Measurements from ENCODE around the gene MYT1. TPM values are rescaled to one million over a fixed set of nuclear protein-coding genes. Genes with fewer than 3 reads are reported as not detected.
"Not testable (repeated sequence)": the region's sequence is repeated elsewhere in the genome, so short reads cannot be mapped to it uniquely, and the experiment has no call there.

The MYT1 gene
- total RNA-seq, 2 donors from 2014 or later: 0.16 TPM; not detected in 1

- no peaks in the 10 kb centered on the region for H3K36me3 Mint-ChIP-seq
- no peak for DNase-seq (ENCODE audit: low spot score in 2 of 2)
- no peak for ATAC-seq
- no peaks in the 10 kb centered on the region for H3K9me3 Mint-ChIP-seq
- H3K27ac Mint-ChIP-seq: no peak overlapping the region
Measured at GRCh38 chr20:64173116-64173515, 8.9 kb downstream of the MYT1 start.

GRCh38 chr20:64176551-64176950 is 12.3 kb downstream of the MYT1 start:
- H3K36me3 Mint-ChIP-seq: no peaks in the 10 kb centered on the region
- DNase-seq (ENCODE audit: low spot score in 2 of 2) (no peak), ATAC-seq (no peak)
- H3K9me3 Mint-ChIP-seq: peaks cover 0 to 6% of the 10 kb centered on the region in 2 donors
- H3K27ac Mint-ChIP-seq: no peak overlapping the region

GRCh38 chr20:64176971-64177370 is 12.7 kb downstream of the MYT1 start:
- Mint-ChIP-seq H3K9me3 (peaks cover 0 to 6% of the 10 kb centered on the region in 2 donors), H3K27ac (no peak overlapping the region), H3K36me3 (no peaks in the 10 kb centered on the region)
- DNase-seq (ENCODE audit: low spot score in 2 of 2) (no peak), ATAC-seq (no peak)

- Mint-ChIP-seq H3K27ac (no peak overlapping the region), H3K36me3 (no peaks in the 10 kb centered on the region), H3K9me3 (peaks cover 0 to 6% of the 10 kb centered on the region in 2 donors)
- DNase-seq (ENCODE audit: low spot score in 2 of 2) (no peak), ATAC-seq (no peak)
Measured at GRCh38 chr20:64177384-64177783, 13.1 kb downstream of the MYT1 start.

- no peak for ATAC-seq
- peaks cover 0 to 6% of the 10 kb centered on the region in 2 donors for H3K9me3 Mint-ChIP-seq
Measured at GRCh38 chr20:64177787-64178186, 13.5 kb downstream of the MYT1 start.

GRCh38 chr20:64178925-64179324 is 14.7 kb downstream of the MYT1 start:
- not testable (repeated sequence) for H3K9me3 Mint-ChIP-seq, ATAC-seq, H3K27ac Mint-ChIP-seq

More at GRCh38 chr20:64177787-64178186, 13.5 kb downstream of the MYT1 start:
- DNase-seq (ENCODE audit: low spot score in 2 of 2): no peak
- Mint-ChIP-seq H3K27ac (no peak overlapping the region), H3K36me3 (no peaks in the 10 kb centered on the region)

GRCh38 chr20:64179805-64180204 is 15.6 kb downstream of the MYT1 start:
- Mint-ChIP-seq H3K9me3 (peaks cover 0 to 6% of the 10 kb centered on the region in 2 donors), H3K27ac (no peak overlapping the region), H3K36me3 (no peaks in the 10 kb centered on the region)
- ATAC-seq (no peak), DNase-seq (ENCODE audit: low spot score in 2 of 2) (no peak)

More at GRCh38 chr20:64178925-64179324, 14.7 kb downstream of the MYT1 start:
- not testable (repeated sequence) for DNase-seq (ENCODE audit: low spot score in 2 of 2); H3K36me3 Mint-ChIP-seq

- ATAC-seq: no peak
Measured at GRCh38 chr20:64180673-64181072, 16.4 kb downstream of the MYT1 start.

GRCh38 chr20:64181391-64181790 is 17.1 kb downstream of the MYT1 start:
- Mint-ChIP-seq H3K27ac (peak overlapping the region in 1 of 2 donors; percentile 57), H3K36me3 (no peaks in the 10 kb centered on the region), H3K9me3 (peaks cover 0 to 6% of the 10 kb centered on the region in 2 donors)
- no peak for ATAC-seq
- DNase-seq (ENCODE audit: low spot score in 2 of 2): no peak

More at GRCh38 chr20:64180673-64181072, 16.4 kb downstream of the MYT1 start:
- Mint-ChIP-seq H3K9me3 (peaks cover 0 to 6% of the 10 kb centered on the region in 2 donors), H3K36me3 (no peaks in the 10 kb centered on the region), H3K27ac (no peak overlapping the region)
- no peak for DNase-seq (ENCODE audit: low spot score in 2 of 2)

GRCh38 chr20:64182146-64182865 is 18.1 kb downstream of the MYT1 start:
- no peak for DNase-seq (ENCODE audit: low spot score in 2 of 2)
- no peak for ATAC-seq
- H3K36me3 Mint-ChIP-seq: no peaks in the 10 kb centered on the region
- peaks cover 0 to 6% of the 10 kb centered on the region in 2 donors for H3K9me3 Mint-ChIP-seq
- H3K27ac Mint-ChIP-seq: no peak overlapping the region

GRCh38 chr20:64183313-64183712 is 19.1 kb downstream of the MYT1 start:
- DNase-seq (ENCODE audit: low spot score in 2 of 2) (no peak), ATAC-seq (no peak)
- Mint-ChIP-seq H3K36me3 (no peaks in the 10 kb centered on the region), H3K9me3 (peaks cover 0 to 6% of the 10 kb centered on the region in 2 donors), H3K27ac (no peak overlapping the region)

GRCh38 chr20:64184795-64185194 is 20.5 kb downstream of the MYT1 start:
- ATAC-seq (no peak), DNase-seq (ENCODE audit: low spot score in 2 of 2) (no peak)
- H3K36me3 Mint-ChIP-seq: no peaks in the 10 kb centered on the region

GRCh38 chr20:64185276-64185900 is 21.1 kb downstream of the MYT1 start:
- ATAC-seq (peak in 1 of 2 donors; percentile 28), DNase-seq (ENCODE audit: low spot score in 2 of 2) (no peak)
- Mint-ChIP-seq H3K27ac (no peak overlapping the region), H3K36me3 (no peaks in the 10 kb centered on the region), H3K9me3 (no peaks in the 10 kb centered on the region)

More at GRCh38 chr20:64184795-64185194, 20.5 kb downstream of the MYT1 start:
- Mint-ChIP-seq H3K27ac (no peak overlapping the region), H3K9me3 (peaks cover 0 to 3% of the 10 kb centered on the region in 2 donors)

GRCh38 chr20:64186071-64186598 is 21.9 kb downstream of the MYT1 start:
- Mint-ChIP-seq H3K27ac (no peak overlapping the region), H3K9me3 (no peaks in the 10 kb centered on the region), H3K36me3 (no peaks in the 10 kb centered on the region)
- no peak for DNase-seq (ENCODE audit: low spot score in 2 of 2)
- no peak for ATAC-seq

- not testable (repeated sequence) for H3K9me3 Mint-ChIP-seq; H3K27ac Mint-ChIP-seq; DNase-seq (ENCODE audit: low spot score in 2 of 2); H3K36me3 Mint-ChIP-seq; ATAC-seq
Measured at GRCh38 chr20:64187213-64187612, 23.0 kb downstream of the MYT1 start.

GRCh38 chr20:64188091-64188490 is 23.8 kb downstream of the MYT1 start:
- no peak for ATAC-seq
- H3K27ac Mint-ChIP-seq: no peak overlapping the region
- H3K9me3 Mint-ChIP-seq: no peaks in the 10 kb centered on the region
- H3K36me3 Mint-ChIP-seq: no peaks in the 10 kb centered on the region
- DNase-seq (ENCODE audit: low spot score in 2 of 2): no peak

- Mint-ChIP-seq H3K9me3 (no peaks in the 10 kb centered on the region), H3K27ac (no peak overlapping the region), H3K36me3 (no peaks in the 10 kb centered on the region)
- ATAC-seq (no peak), DNase-seq (ENCODE audit: low spot score in 2 of 2) (no peak)
Measured at GRCh38 chr20:64188682-64189529, 24.7 kb downstream of the MYT1 start.
